ENCODE data around the gene SSX3. TPM values are rescaled to one million over a fixed set of nuclear protein-coding genes. Genes with fewer than 3 reads are reported as not detected.
"Not testable (repeated sequence)": the region's sequence is repeated elsewhere in the genome, so short reads cannot be mapped to it uniquely, and the experiment has no call there.

The SSX3 gene
- total RNA-seq, 1 experiment from 2014 or later = not detected

GRCh38 chrX:48357681-48358080 is 1.2 kb upstream of the SSX3 start (continued):
- TF ChIP-seq E2F4 (CRISPR knock-in tag; IDR thresholded peaks at IDR 0.05; ENCODE audit: borderline replicate concordance, low read depth) (no peak), ZNF416 (CRISPR knock-in tag; IDR thresholded peaks at IDR 0.05) (no peak), ARID4B (CRISPR knock-in tag; IDR thresholded peaks at IDR 0.05; ENCODE audit: borderline replicate concordance) (no peak), ZNF532 (CRISPR knock-in tag; IDR thresholded peaks at IDR 0.05; ENCODE audit: borderline replicate concordance) (no peak), ZNF396 (CRISPR knock-in tag; IDR thresholded peaks at IDR 0.05; ENCODE audit: borderline replicate concordance) (no peak), MLX (CRISPR knock-in tag; IDR thresholded peaks at IDR 0.05) (no peak), FOXJ3 (CRISPR knock-in tag; IDR thresholded peaks at IDR 0.05; ENCODE audit: borderline replicate concordance) (no peak), NR1H2 (CRISPR knock-in tag; IDR thresholded peaks at IDR 0.05) (no peak), ZNF671 (CRISPR knock-in tag; IDR thresholded peaks at IDR 0.05) (no peak), AFF4 (CRISPR knock-in tag; IDR thresholded peaks at IDR 0.05; ENCODE audit: borderline replicate concordance) (no peak)

- H3K4me1 Mint-ChIP-seq; H3K27me3 Mint-ChIP-seq (ENCODE audit: low read depth); H3K27ac Mint-ChIP-seq; ATAC-seq; DNase-seq (ENCODE audit: low spot score); H3K36me3 Mint-ChIP-seq; POLR2A ChIA-PET; H3K9me3 Mint-ChIP-seq; CTCF ChIA-PET; H3K4me3 Mint-ChIP-seq: not testable (repeated sequence)
These were observed 10.4 kb downstream of the SSX3 start for GRCh38 chrX:48346059-48346458.

GRCh38 chrX:48313996-48314395 is 42.5 kb downstream of the SSX3 start:
- ATAC-seq; DNase-seq (ENCODE audit: low spot score): not testable (repeated sequence)

More at GRCh38 chrX:48313996-48314395, 42.5 kb downstream of the SSX3 start:
- H3K4me3 Mint-ChIP-seq; H3K4me1 Mint-ChIP-seq; POLR2A ChIA-PET; H3K27me3 Mint-ChIP-seq (ENCODE audit: low read depth); H3K27ac Mint-ChIP-seq; CTCF ChIA-PET; H3K36me3 Mint-ChIP-seq; H3K9me3 Mint-ChIP-seq: not testable (repeated sequence)

Measured in WTC11 (cell line).